ENCODE measurements around the gene PDE2A. TPM values are rescaled to one million over a fixed set of nuclear protein-coding genes. Genes with fewer than 3 reads are reported as not detected.

The PDE2A gene
- total and polyA plus RNA-seq, 3 donors from 2014 or later = 14.1 to 20.6 (median 15.2) TPM

DNA sequence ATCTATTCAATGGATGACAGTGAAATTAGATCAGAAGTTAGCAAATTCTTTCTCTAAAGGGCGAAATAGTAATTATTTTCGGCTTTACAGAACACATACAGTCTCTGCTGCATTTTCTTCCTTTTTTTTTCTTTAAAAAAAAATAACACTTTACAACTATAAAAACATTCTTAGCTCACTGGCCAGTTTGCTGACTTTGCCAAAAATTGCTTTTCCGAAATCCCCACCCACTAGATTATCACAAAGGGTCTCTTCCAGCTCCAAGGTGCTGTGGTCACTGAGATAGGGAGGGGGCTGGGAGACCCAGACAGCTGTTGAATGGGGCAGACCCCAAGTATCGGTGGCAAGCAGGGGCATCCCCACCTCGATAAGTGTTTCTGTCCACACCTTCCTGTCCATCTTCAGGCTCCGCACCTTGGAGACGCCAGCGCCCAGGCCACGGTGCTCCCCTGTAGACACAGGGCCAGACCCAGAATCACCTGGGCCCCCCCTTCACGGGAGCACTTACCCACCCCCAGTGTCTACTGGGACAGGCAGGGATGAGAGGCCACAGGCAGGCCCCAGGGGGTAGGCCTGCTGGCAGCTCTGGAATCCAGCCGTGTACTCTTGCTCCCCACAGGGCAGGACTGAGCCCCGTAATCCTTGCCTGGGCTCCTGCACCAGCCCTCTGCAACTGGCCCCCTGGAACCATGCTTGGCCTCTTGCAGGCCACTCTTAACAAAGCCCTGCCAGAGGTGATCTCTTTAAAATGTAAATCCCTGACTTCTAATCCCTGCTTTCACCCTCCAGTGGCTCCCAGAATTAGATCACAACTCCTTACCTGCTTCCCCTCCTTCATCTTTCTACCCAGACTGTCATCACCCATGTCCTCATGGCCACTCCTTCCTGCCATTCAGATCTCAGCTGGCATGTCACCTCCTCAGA lies 31.5 kb upstream of the PDE2A start:
- Histone ChIP-seq H3K9me3 (no peaks in the 10 kb centered on the region), H3K27ac (no peak overlapping the region), H3K4me1 (peaks cover 18% of the 10 kb centered on the region), H3K36me3 (ENCODE audit: low read depth, missing control alignments) (no peaks in the 10 kb centered on the region), H3K4me3 (no peak overlapping the region), H3K27me3 (no peaks in the 10 kb centered on the region)
- no peak for TF ChIP-seq POLR2A (IDR thresholded peaks at IDR 0.05)
- TF ChIP-seq, protein P1, sequence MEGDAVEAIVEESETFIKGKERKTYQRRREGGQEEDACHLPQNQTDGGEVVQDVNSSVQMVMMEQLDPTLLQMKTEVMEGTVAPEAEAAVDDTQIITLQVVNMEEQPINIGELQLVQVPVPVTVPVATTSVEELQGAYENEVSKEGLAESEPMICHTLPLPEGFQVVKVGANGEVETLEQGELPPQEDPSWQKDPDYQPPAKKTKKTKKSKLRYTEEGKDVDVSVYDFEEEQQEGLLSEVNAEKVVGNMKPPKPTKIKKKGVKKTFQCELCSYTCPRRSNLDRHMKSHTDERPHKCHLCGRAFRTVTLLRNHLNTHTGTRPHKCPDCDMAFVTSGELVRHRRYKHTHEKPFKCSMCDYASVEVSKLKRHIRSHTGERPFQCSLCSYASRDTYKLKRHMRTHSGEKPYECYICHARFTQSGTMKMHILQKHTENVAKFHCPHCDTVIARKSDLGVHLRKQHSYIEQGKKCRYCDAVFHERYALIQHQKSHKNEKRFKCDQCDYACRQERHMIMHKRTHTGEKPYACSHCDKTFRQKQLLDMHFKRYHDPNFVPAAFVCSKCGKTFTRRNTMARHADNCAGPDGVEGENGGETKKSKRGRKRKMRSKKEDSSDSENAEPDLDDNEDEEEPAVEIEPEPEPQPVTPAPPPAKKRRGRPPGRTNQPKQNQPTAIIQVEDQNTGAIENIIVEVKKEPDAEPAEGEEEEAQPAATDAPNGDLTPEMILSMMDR (IDR thresholded peaks at IDR 0.05) = no peak
- DNase-seq = no peak
- intact Hi-C loops (cut with DNase I; ENCODE audit: low total_unique reads) = no loop called here
- 83 to 84% methylated on average over 12 of the region's 12 CpGs for WGBS, 2 donors

DNA sequence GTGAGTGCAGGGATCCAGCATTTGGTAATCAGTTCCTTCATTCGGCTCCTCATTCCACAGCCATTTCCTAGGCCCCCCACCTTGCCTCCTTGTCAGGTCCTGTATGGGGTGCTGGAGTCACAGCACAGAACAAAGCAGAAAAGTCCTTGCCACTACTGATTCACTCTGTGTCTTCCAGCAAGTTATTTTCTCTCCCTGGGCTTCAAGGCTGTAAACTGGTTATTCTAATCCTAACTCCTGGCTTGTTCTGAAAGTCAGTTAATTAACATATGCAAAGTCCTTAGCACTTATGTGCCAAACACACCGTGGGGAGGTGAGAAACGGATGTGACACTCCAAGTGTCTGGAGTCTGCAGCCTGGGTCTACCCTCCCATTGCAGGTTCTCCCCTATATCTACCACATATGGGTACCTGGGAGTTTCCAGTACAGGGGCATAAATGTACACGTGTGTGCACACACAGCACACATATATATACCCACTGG lies 30.6 kb upstream of the PDE2A start:
- H3K27ac ChIP-seq = no peak overlapping the region
- no peaks in the 10 kb centered on the region for H3K27me3 ChIP-seq
- H3K4me3 ChIP-seq = no peak overlapping the region
- no peak for TF ChIP-seq POLR2A (IDR thresholded peaks at IDR 0.05)
- TF ChIP-seq, protein P1 (IDR thresholded peaks at IDR 0.05) = no peak
- H3K9me3 ChIP-seq = no peaks in the 10 kb centered on the region
- intact Hi-C loops (cut with DNase I; ENCODE audit: low total_unique reads) = no loop called here
- H3K36me3 ChIP-seq (ENCODE audit: low read depth, missing control alignments) = no peaks in the 10 kb centered on the region
- DNase-seq = no peak
- H3K4me1 ChIP-seq = peaks cover 18% of the 10 kb centered on the region
- WGBS, 2 donors = 59 to 70% methylated on average over 3 to 4 of the region's 4 CpGs

DNA sequence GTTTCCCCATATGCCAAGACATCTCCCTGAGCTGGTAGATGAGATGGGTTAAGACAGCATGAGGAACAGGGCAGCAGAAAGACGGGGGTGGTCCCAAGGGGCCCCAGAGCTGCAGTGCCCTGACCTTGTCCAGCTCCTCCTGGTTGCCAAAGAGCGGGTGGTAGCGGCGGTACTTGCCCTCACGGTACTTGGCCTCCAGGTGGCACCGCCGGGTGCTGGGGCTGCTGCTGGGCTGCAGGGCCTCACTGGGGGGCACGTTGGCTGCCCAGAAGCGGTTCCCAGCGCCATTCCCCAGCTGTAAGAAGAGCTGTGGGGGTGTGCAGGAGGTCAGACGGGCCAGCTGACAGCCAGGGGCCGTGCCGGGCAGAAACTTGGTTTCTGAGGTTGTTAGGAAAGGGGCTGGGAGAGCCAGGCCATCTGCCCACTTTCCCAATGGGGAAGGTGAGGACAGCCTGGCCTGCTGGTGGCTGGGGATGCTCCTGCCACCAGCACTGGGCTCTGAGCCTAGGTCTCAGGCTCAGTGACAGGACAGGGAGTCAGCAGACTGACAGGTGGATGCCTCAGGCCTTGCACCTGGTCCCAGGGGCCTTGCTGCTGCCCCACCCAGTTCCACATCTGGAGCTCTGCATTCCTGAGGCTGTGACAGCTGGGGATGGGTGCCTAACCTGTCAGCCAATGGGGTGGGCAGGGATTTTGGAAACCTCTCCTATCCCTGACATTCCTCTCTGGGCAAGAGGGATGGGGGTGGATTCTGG lies 30.0 kb upstream of the PDE2A start:
- intact Hi-C loops (cut with DNase I; ENCODE audit: low total_unique reads) = no loop called here
- Histone ChIP-seq H3K27ac (no peak overlapping the region), H3K9me3 (no peaks in the 10 kb centered on the region), H3K4me3 (no peak overlapping the region), H3K36me3 (ENCODE audit: low read depth, missing control alignments) (no peaks in the 10 kb centered on the region), H3K27me3 (no peaks in the 10 kb centered on the region), H3K4me1 (peaks cover 18% of the 10 kb centered on the region)
- no peak for DNase-seq
- TF ChIP-seq, protein P1 (IDR thresholded peaks at IDR 0.05) = no peak
- no peak for TF ChIP-seq POLR2A (IDR thresholded peaks at IDR 0.05)
- WGBS, 2 donors = 38 to 67% methylated on average over 4 to 12 of the region's 13 CpGs

DNA sequence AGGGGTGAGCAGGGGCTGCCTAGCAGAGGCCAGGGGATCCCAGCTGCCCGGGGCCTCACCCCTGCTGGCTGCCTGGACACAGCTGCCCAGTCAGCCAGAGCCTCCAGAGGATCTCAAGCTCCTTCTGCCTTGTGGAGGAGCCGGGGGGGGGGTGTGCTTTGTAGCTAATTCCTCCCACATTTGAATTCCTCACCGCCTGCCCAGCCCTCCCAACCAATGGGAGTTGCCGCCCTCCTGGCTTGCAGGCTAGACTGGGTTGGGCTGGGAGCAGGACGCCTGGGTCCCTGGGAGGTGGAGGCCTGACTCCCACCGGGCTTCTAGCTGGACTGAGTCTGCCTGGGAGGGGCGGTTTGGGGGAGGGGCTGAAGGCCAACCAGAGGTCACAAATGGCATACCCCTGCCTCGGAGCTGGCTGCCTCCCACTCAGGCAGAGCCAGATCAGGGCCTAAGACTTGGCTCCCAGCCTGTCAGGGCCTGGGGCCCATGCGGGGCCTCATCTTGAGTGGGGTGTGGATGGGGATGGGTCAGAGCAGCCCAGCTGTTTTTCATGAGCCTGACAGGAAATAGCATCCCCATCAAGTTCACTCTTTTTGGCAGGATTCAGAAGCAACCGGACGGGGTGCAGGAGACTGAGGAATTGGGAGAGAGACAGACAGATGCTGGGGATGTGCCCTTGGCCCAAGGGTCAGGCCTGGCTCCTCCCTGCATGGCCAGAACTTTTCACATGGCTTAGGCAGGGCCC lies 29.2 kb upstream of the PDE2A start:
- intact Hi-C loops (cut with DNase I; ENCODE audit: low total_unique reads) = no loop called here
- peak; percentile 79 for DNase-seq
- Histone ChIP-seq H3K4me3 (no peak overlapping the region), H3K36me3 (ENCODE audit: low read depth, missing control alignments) (no peaks in the 10 kb centered on the region), H3K27ac (no peak overlapping the region), H3K9me3 (no peaks in the 10 kb centered on the region), H3K27me3 (no peaks in the 10 kb centered on the region), H3K4me1 (peaks cover 18% of the 10 kb centered on the region)
- TF ChIP-seq POLR2A (IDR thresholded peaks at IDR 0.05) = no peak
- TF ChIP-seq, protein P1 (IDR thresholded peaks at IDR 0.05) = no peak
- 38 to 44% methylated on average over 5 to 11 of the region's 11 CpGs for WGBS, 2 donors
